Activated CD4-positive, alpha-beta memory T cell treated with anti-CD3 and anti-CD28 coated beads, Interleukin-2, amount 10 ng/mL, durations not matched to agents 7 days and 5 days (primary cell): Measurements from ENCODE around the gene ITIH4. TPM values are rescaled to one million over a fixed set of nuclear protein-coding genes. Genes with fewer than 3 reads are reported as not detected.

Source experiments
- CTCF ChIA-PET: fragments of 350-600 bp; sonication (Branson Sonifier 250); formaldehyde crosslinking; loops from one replicate; lab custom pipeline; 2021; ENCODE audit warnings: antibody characterized with exemption, inconsistent platforms; lab: Charles Lee
- POLR2A ChIA-PET: fragments of 350-600 bp; sonication (Branson Sonifier 250); formaldehyde crosslinking; loops from one replicate; lab custom pipeline; 2021; ENCODE audit warnings: antibody characterized with exemption; lab: Charles Lee
- DNase-seq: peaks from one replicate; pipeline ENCODE4 v3.0.0-alpha.2; 2020
- H3K27ac Mint-ChIP-seq: one replicate; pipeline ENCODE4 v1.8.0; 2021; ENCODE audit warnings: mild to moderate bottlenecking, mixed read lengths
- H3K27me3 Mint-ChIP-seq: one replicate; pipeline ENCODE4 v1.8.0; 2021; ENCODE audit warnings: mixed read lengths
- H3K36me3 Mint-ChIP-seq: one replicate; pipeline ENCODE4 v1.8.0; 2021; ENCODE audit warnings: low read depth, mixed read lengths
- H3K4me1 Mint-ChIP-seq: one replicate; pipeline ENCODE4 v1.8.0; 2021; ENCODE audit warnings: mixed read lengths
- H3K4me3 Mint-ChIP-seq: one replicate; pipeline ENCODE4 v1.8.0; 2021; ENCODE audit warnings: mild to moderate bottlenecking, mixed read lengths
- H3K9me3 Mint-ChIP-seq: one replicate; pipeline ENCODE4 v1.8.0; 2021; ENCODE audit warnings: mixed read lengths
- total RNA-seq, 2 experiments: library from RNA; stranded (reverse); gene quantifications; one replicate each; pipeline ENCODE4 v1.2.3, GENCODE V29; 2021

Gene ITIH4
- total RNA-seq, 2 experiments from 2014 or later = 16.0 to 16.2 TPM

- Mint-ChIP-seq H3K27ac (no peak overlapping the region), H3K9me3 (no peaks in the 10 kb centered on the region), H3K36me3 (no peaks in the 10 kb centered on the region), H3K4me1 (no peaks in the 10 kb centered on the region), H3K27me3 (no peaks in the 10 kb centered on the region), H3K4me3 (no peak overlapping the region)
- no peak for DNase-seq
- ChIA-PET POLR2A (no interaction called here), CTCF (no interaction called here)
Measured at GRCh38 chr3:52801839-52802238, 28.6 kb downstream of the ITIH4 start.

- Mint-ChIP-seq H3K27me3 (no peaks in the 10 kb centered on the region), H3K4me1 (no peaks in the 10 kb centered on the region), H3K27ac (no peak overlapping the region), H3K36me3 (no peaks in the 10 kb centered on the region), H3K4me3 (no peak overlapping the region), H3K9me3 (no peaks in the 10 kb centered on the region)
- ChIA-PET CTCF (interaction anchor here (0.5 to 0.8 kb wide), 2 partner anchors 29 to 73 kb away, joined by 3 to 4 read pairs; partner anchors contain the start of gene NEK4), POLR2A (no interaction called here)
- DNase-seq = no peak
Measured at GRCh38 chr3:52800079-52800478, 30.4 kb downstream of the ITIH4 start.

GRCh38 chr3:52798978-52799476 is 31.4 kb downstream of the ITIH4 start:
- DNase-seq = peak; percentile 29
- no peaks in the 10 kb centered on the region for H3K9me3 Mint-ChIP-seq
- POLR2A ChIA-PET = no interaction called here
- H3K36me3 Mint-ChIP-seq = no peaks in the 10 kb centered on the region
- H3K4me3 Mint-ChIP-seq = no peak overlapping the region
- no peak overlapping the region for H3K27ac Mint-ChIP-seq
- H3K4me1 Mint-ChIP-seq = no peaks in the 10 kb centered on the region
- CTCF ChIA-PET = interaction anchor here (1.0 to 1.5 kb wide), 5 partner anchors 9 to 94 kb away, joined by 3 to 6 read pairs (median 3); partner anchors contain the start of gene NEK4
- H3K27me3 Mint-ChIP-seq = no peaks in the 10 kb centered on the region

- ChIA-PET POLR2A (no interaction called here), CTCF (interaction anchor here (0.7 to 1.5 kb wide), 5 partner anchors 9 to 28 kb away, joined by 3 to 6 read pairs (median 3); partner anchors contain the start of gene NEK4)
- Mint-ChIP-seq H3K4me1 (no peaks in the 10 kb centered on the region), H3K27me3 (no peaks in the 10 kb centered on the region), H3K27ac (no peak overlapping the region), H3K36me3 (no peaks in the 10 kb centered on the region), H3K4me3 (no peak overlapping the region), H3K9me3 (no peaks in the 10 kb centered on the region)
- DNase-seq = no peak
Measured at GRCh38 chr3:52798376-52798977, 32.0 kb downstream of the ITIH4 start.

GRCh38 chr3:52796411-52796810 is 34.1 kb downstream of the ITIH4 start:
- CTCF ChIA-PET = interaction anchor here (1.7 kb wide), 1 partner anchor 24 kb away, joined by 4 read pairs; no protein-coding TSS in a partner anchor
- POLR2A ChIA-PET = no interaction called here
- DNase-seq = no peak
- Mint-ChIP-seq H3K27ac (no peak overlapping the region), H3K36me3 (no peaks in the 10 kb centered on the region), H3K4me1 (no peaks in the 10 kb centered on the region), H3K9me3 (no peaks in the 10 kb centered on the region), H3K4me3 (no peak overlapping the region), H3K27me3 (no peaks in the 10 kb centered on the region)

GRCh38 chr3:52795298-52795900 is 35.1 kb downstream of the ITIH4 start:
- H3K4me1 Mint-ChIP-seq = no peaks in the 10 kb centered on the region
- no peak overlapping the region for H3K4me3 Mint-ChIP-seq
- H3K27ac Mint-ChIP-seq = no peak overlapping the region
- no peak for DNase-seq
- ChIA-PET CTCF (interaction anchor here (1.7 kb wide), 1 partner anchor 25 kb away, joined by 4 read pairs; no protein-coding TSS in a partner anchor), POLR2A (no interaction called here)
- H3K9me3 Mint-ChIP-seq = no peaks in the 10 kb centered on the region
- H3K27me3 Mint-ChIP-seq = no peaks in the 10 kb centered on the region
- H3K36me3 Mint-ChIP-seq = no peaks in the 10 kb centered on the region

- H3K27ac Mint-ChIP-seq = no peak within 1 kb of the TSS
- ChIA-PET CTCF (no interaction called here), POLR2A (no interaction called here)
- no peaks in the 10 kb centered on the region for H3K36me3 Mint-ChIP-seq
- no peaks in the 10 kb centered on the region for H3K9me3 Mint-ChIP-seq
- no peak for DNase-seq
- no peaks in the 10 kb centered on the region for H3K27me3 Mint-ChIP-seq
- H3K4me3 Mint-ChIP-seq = no peak within 1 kb of the TSS
- no peaks in the 10 kb centered on the region for H3K4me1 Mint-ChIP-seq
Measured at GRCh38 chr3:52794612-52795099, 35.8 kb downstream of the ITIH4 start, which contains the start of gene ITIH3. Gene ITIH3 (plus strand): TSS chr3:52794796. CDS start chr3:52794804, 8 bp downstream.

GRCh38 chr3:52793702-52794611 is 36.5 kb downstream of the ITIH4 start:
- H3K4me3 Mint-ChIP-seq = no peak overlapping the region
- H3K27me3 Mint-ChIP-seq = no peaks in the 10 kb centered on the region
- DNase-seq = no peak
- CTCF ChIA-PET = no interaction called here
- H3K36me3 Mint-ChIP-seq = no peaks in the 10 kb centered on the region
- POLR2A ChIA-PET = interaction anchor here (2.2 kb wide), 1 partner anchor 22 kb away, joined by 9 read pairs; the partner anchor contains the start of gene NEK4
- H3K27ac Mint-ChIP-seq = no peak overlapping the region
- no peaks in the 10 kb centered on the region for H3K4me1 Mint-ChIP-seq
- H3K9me3 Mint-ChIP-seq = no peaks in the 10 kb centered on the region

- ChIA-PET POLR2A (interaction anchor here (2.2 kb wide), 1 partner anchor 22 kb away, joined by 9 read pairs; the partner anchor contains the start of gene NEK4), CTCF (interaction anchor here (0.7 kb wide), 1 partner anchor 28 kb away, joined by 3 read pairs; no protein-coding TSS in a partner anchor)
Measured at GRCh38 chr3:52792961-52793695, 37.3 kb downstream of the ITIH4 start.

GRCh38 chr3:52792413-52792812 is 38.1 kb downstream of the ITIH4 start:
- Mint-ChIP-seq H3K4me3 (no peak overlapping the region), H3K27me3 (no peaks in the 10 kb centered on the region), H3K36me3 (no peaks in the 10 kb centered on the region), H3K27ac (no peak overlapping the region), H3K4me1 (no peaks in the 10 kb centered on the region), H3K9me3 (no peaks in the 10 kb centered on the region)
- CTCF ChIA-PET = interaction anchor here (0.5 to 0.7 kb wide), 2 partner anchors 29 to 75 kb away, joined by 3 read pairs; no protein-coding TSS in a partner anchor
- no peak for DNase-seq
- POLR2A ChIA-PET = interaction anchor here (2.2 kb wide), 1 partner anchor 21 kb away, joined by 9 read pairs; the partner anchor contains the start of gene NEK4

More at GRCh38 chr3:52792961-52793695, 37.3 kb downstream of the ITIH4 start:
- Mint-ChIP-seq H3K36me3 (no peaks in the 10 kb centered on the region), H3K27me3 (no peaks in the 10 kb centered on the region), H3K27ac (no peak overlapping the region), H3K4me3 (no peak overlapping the region), H3K4me1 (no peaks in the 10 kb centered on the region), H3K9me3 (no peaks in the 10 kb centered on the region)
- DNase-seq = no peak

GRCh38 chr3:52791928-52792327 is 38.5 kb downstream of the ITIH4 start:
- Mint-ChIP-seq H3K27ac (no peak overlapping the region), H3K36me3 (no peaks in the 10 kb centered on the region), H3K4me1 (no peaks in the 10 kb centered on the region), H3K9me3 (no peaks in the 10 kb centered on the region), H3K4me3 (no peak overlapping the region), H3K27me3 (no peaks in the 10 kb centered on the region)
- ChIA-PET POLR2A (interaction anchor here (1.2 to 2.2 kb wide), 2 partner anchors 9 to 20 kb away, joined by 3 to 9 read pairs; partner anchors contain the start of gene NEK4), CTCF (no interaction called here)
- no peak for DNase-seq

- Mint-ChIP-seq H3K4me3 (no peak overlapping the region), H3K27me3 (no peaks in the 10 kb centered on the region), H3K27ac (no peak overlapping the region), H3K9me3 (no peaks in the 10 kb centered on the region), H3K36me3 (no peaks in the 10 kb centered on the region), H3K4me1 (no peaks in the 10 kb centered on the region)
- ChIA-PET POLR2A (interaction anchor here (1.2 kb wide), 1 partner anchor 9 kb away, joined by 3 read pairs; no protein-coding TSS in a partner anchor), CTCF (no interaction called here)
- DNase-seq = no peak
Measured at GRCh38 chr3:52791366-52791765, 39.1 kb downstream of the ITIH4 start.
